Endothelial cell of umbilical vein (primary cell): ENCODE results near the gene DMRTC2. TPM values are rescaled to one million over a fixed set of nuclear protein-coding genes. Genes with fewer than 3 reads are reported as not detected.
A peak's percentile ranks its signal among the peaks of the same experiment; 100 is the strongest.

Experiments used
- BruUV-seq: library from RNA; stranded (reverse); fragments of 400-500 nt; replicated peaks from 2 replicates; lab custom pipeline; 2021; lab: Mats Ljungman, UMichigan
- CTCF ChIA-PET: fragments of 300-600, 350-600 bp; sonication (Branson Sonifier 250); formaldehyde crosslinking; loops from one replicate; lab custom pipeline; 2021; ENCODE audit warnings: antibody characterized with exemption, inconsistent platforms; lab: Charles Lee
- POLR2A ChIA-PET: fragments of 300-600, 350-600 bp; sonication (Branson Sonifier 250); formaldehyde crosslinking; loops from one replicate; lab custom pipeline; 2021; ENCODE audit warnings: antibody characterized with exemption, inconsistent platforms; lab: Charles Lee
- DNase-seq: peaks from one replicate; pipeline ENCODE4 v3.0.0-alpha.2; 2011; ENCODE audit warnings: low read depth, low spot score
- FAIRE-seq: peaks from 2 replicates; lab custom pipeline; 2011; peaks lifted over from hg19 to GRCh38; lab: Jason Lieb, UNC
- H2AFZ ChIP-seq: 2 replicates; pipeline ENCODE4 v1.6.0; 2012; ENCODE audit warnings: low read depth, low read length, control low read depth, inconsistent platforms
- H3K27ac ChIP-seq: 2 replicates; pipeline ENCODE4 v1.5.1; 2011; ENCODE audit warnings: low read depth, mild to moderate bottlenecking, control low read depth, low read length, moderate library complexity; ENCODE audit not compliant: insufficient read depth
- H3K27me3 ChIP-seq, 2 experiments: 2 replicates each; pipeline versions ENCODE4 v1.6.0 to v1.6.1; 2011; ENCODE audit warnings: low read length in 2 of 2, mixed read lengths in 1 of 2; ENCODE audit not compliant: control insufficient read depth in 2 of 2, insufficient read depth in 2 of 2
- H3K36me3 ChIP-seq, 2 experiments: 2 replicates in 1 of 2; 3 replicates in 1 of 2; pipeline ENCODE4 v1.5.1; 2011; ENCODE audit warnings: low read length in 2 of 2, mild to moderate bottlenecking in 1 of 2, moderate library complexity in 1 of 2; ENCODE audit not compliant: control insufficient read depth in 2 of 2, insufficient read depth in 2 of 2; ENCODE audit errors: extremely low read depth in 1 of 2
- H3K4me1 ChIP-seq: 3 replicates; pipeline ENCODE4 v1.5.1; 2011; ENCODE audit warnings: mild to moderate bottlenecking, low read length; ENCODE audit not compliant: control insufficient read depth, insufficient read depth; ENCODE audit errors: extremely low read depth
- H3K4me2 ChIP-seq: 2 replicates; pipeline ENCODE4 v1.6.1; 2011; ENCODE audit warnings: low read length, control low read depth, mixed read lengths; ENCODE audit not compliant: insufficient read depth
- H3K4me3 ChIP-seq, 3 experiments: fragments of 200-600 bp in 1 of 3; sonication (generic), shearing (Covaris generic) in 1 of 3; replicated peaks in 1 of 3; 2 replicates each; pipeline ENCODE4 v1.5.1; 2011 to 2016; ENCODE audit warnings: control low read depth in 3 of 3, low read length in 3 of 3, mild to moderate bottlenecking in 2 of 3, inconsistent platforms in 1 of 3, low read depth in 1 of 3, moderate library complexity in 1 of 3; ENCODE audit not compliant: insufficient read depth in 1 of 3
- H3K79me2 ChIP-seq: 2 replicates; pipeline ENCODE4 v1.6.0; 2012; ENCODE audit warnings: low read length, inconsistent platforms; ENCODE audit not compliant: control insufficient read depth, insufficient read depth
- H3K9ac ChIP-seq: replicated peaks from 2 replicates; pipeline ENCODE3; 2011; ENCODE audit warnings: low read length, control low read depth; ENCODE audit not compliant: insufficient read depth; ENCODE audit errors: extremely low read depth
- H3K9me1 ChIP-seq: replicated peaks from 3 replicates; pipeline ENCODE4 v1.6.0; 2011; ENCODE audit warnings: mild to moderate bottlenecking, low read length; ENCODE audit not compliant: control insufficient read depth, insufficient read depth; ENCODE audit errors: extremely low read depth
- H3K9me3 ChIP-seq: replicated peaks from 2 replicates; pipeline ENCODE4 v1.5.1; 2012; ENCODE audit warnings: low read length, inconsistent platforms; ENCODE audit not compliant: control insufficient read depth, insufficient read depth
- H4K20me1 ChIP-seq: replicated peaks from 2 replicates; pipeline ENCODE3; 2011; ENCODE audit warnings: mild to moderate bottlenecking, low read length; ENCODE audit not compliant: control insufficient read depth, insufficient read depth; ENCODE audit errors: extremely low read depth
- EZH2 ChIP-seq: IDR thresholded peaks from 2 replicates; pipeline ENCODE4 v1.6.1; 2012; ENCODE audit warnings: borderline replicate concordance, low read depth, mild to moderate bottlenecking, moderate library complexity, low read length, inconsistent platforms; ENCODE audit not compliant: severe bottlenecking
- JUN ChIP-seq: IDR thresholded peaks from 2 replicates; pipeline ENCODE4 v1.6.1; 2011; ENCODE audit warnings: borderline replicate concordance, low read depth; ENCODE audit not compliant: insufficient read length, insufficient read depth
- POLR2A ChIP-seq: IDR thresholded peaks from 2 replicates; pipeline ENCODE4 v1.6.1; 2012; ENCODE audit warnings: low read depth, mild to moderate bottlenecking, control low read depth, low read length
- POLR2AphosphoS5 ChIP-seq: IDR thresholded peaks from 2 replicates; pipeline ENCODE4 v1.6.1; 2012; ENCODE audit warnings: low read depth, mild to moderate bottlenecking, control low read depth, low read length, moderate library complexity; ENCODE audit not compliant: insufficient read depth
- dilution Hi-C: fragments of 300-500 bp; cut with MboI; formaldehyde crosslinking; loops from one replicate; pipeline ENCODE4 v1.15.0; 2019; ENCODE audit warnings: low sequenced_read_pairs; ENCODE audit not compliant: extremely low pct_ligation_motif_present
- intact Hi-C: fragments of 100-400 bp; cut with micrococcal nuclease; formaldehyde crosslinking; loops from one replicate; pipeline ENCODE4 v1.10.0; 2022
- polyA plus RNA-seq, 4 experiments: library from polyadenylated mRNA; depleted of rRNA in 3 of 4; stranded (reverse) in 3 of 4; unstranded in 1 of 4; fragments of >200 nt; gene quantifications; 2 replicates each; pipeline versions ENCODE4 v1.2.1 to v1.2.3, GENCODE V29; 2011 to 2012; ENCODE audit warnings: missing spikeins in 1 of 4
- total RNA-seq: library from RNA; stranded (reverse); gene quantifications from 2 replicates; pipeline ENCODE4 v1.2.3, GENCODE V29; 2021
- TF ChIP-seq, protein P1 (sequence below), 2 donors: IDR thresholded peaks; 1 replicate in 1 of 2; 2 replicates in 1 of 2; pipeline ENCODE4 v1.5.1; 2011; ENCODE audit warnings: low read length in 2 of 2, mild to moderate bottlenecking in 2 of 2, moderate library complexity in 2 of 2, control low read depth in 1 of 2, inconsistent platforms in 1 of 2, low read depth in 1 of 2; ENCODE audit not compliant: insufficient read depth in 1 of 2; ENCODE audit errors: extremely low read depth in 1 of 2

The DMRTC2 gene
- total and polyA plus RNA-seq, 2 donors (not counting 3 experiments of a cell fraction or from before 2014, with no cell fraction given): not detected

- intact Hi-C loops: no loop called here
- TF ChIP-seq EZH2: no peak
- TF ChIP-seq JUN: no peak
- TF ChIP-seq POLR2AphosphoS5: no peak
- TF ChIP-seq POLR2A: no peak
- TF ChIP-seq, protein P1, sequence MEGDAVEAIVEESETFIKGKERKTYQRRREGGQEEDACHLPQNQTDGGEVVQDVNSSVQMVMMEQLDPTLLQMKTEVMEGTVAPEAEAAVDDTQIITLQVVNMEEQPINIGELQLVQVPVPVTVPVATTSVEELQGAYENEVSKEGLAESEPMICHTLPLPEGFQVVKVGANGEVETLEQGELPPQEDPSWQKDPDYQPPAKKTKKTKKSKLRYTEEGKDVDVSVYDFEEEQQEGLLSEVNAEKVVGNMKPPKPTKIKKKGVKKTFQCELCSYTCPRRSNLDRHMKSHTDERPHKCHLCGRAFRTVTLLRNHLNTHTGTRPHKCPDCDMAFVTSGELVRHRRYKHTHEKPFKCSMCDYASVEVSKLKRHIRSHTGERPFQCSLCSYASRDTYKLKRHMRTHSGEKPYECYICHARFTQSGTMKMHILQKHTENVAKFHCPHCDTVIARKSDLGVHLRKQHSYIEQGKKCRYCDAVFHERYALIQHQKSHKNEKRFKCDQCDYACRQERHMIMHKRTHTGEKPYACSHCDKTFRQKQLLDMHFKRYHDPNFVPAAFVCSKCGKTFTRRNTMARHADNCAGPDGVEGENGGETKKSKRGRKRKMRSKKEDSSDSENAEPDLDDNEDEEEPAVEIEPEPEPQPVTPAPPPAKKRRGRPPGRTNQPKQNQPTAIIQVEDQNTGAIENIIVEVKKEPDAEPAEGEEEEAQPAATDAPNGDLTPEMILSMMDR (IDR thresholded peaks at IDR 0.05; ENCODE audit: extremely low read depth in 1 of 2, insufficient read depth in 1 of 2, low read depth in 1 of 2, low read length in 2 of 2): peak; percentile 9 to 13
- ChIA-PET POLR2A (no interaction called here), CTCF (interaction anchor here (0.6 to 1.2 kb wide), 2 partner anchors 9 to 88 kb away, joined by 3 to 5 read pairs; no protein-coding TSS in a partner anchor)
- H3K4me2 ChIP-seq: no peak overlapping the region
- no peaks in the 10 kb centered on the region for H3K9me1 ChIP-seq
- peaks cover 5 to 38% of the 10 kb centered on the region in 2 experiments for H3K36me3 ChIP-seq
- dilution Hi-C loops: no loop called here
- H3K9me3 ChIP-seq: no peaks in the 10 kb centered on the region
- H3K9ac ChIP-seq: no peak overlapping the region
- no peaks in the 10 kb centered on the region for H4K20me1 ChIP-seq
- FAIRE-seq: no peak
- no peak overlapping the region for H3K4me3 ChIP-seq
- no TSS peak for BruUV-seq
- H3K27ac ChIP-seq: no peak overlapping the region
- DNase-seq: no peak
- H3K79me2 ChIP-seq: no peaks in the 10 kb centered on the region
- H3K27me3 ChIP-seq: no peaks in the 10 kb centered on the region
- H3K4me1 ChIP-seq: no peaks in the 10 kb centered on the region
- no peak overlapping the region for H2AFZ ChIP-seq
These were observed 51.1 kb downstream of the DMRTC2 start for GRCh38 chr19:41895745-41896580.
